H9 (cell line): Measurements from ENCODE around the gene PXT1. TPM values are rescaled to one million over a fixed set of nuclear protein-coding genes. Genes with fewer than 3 reads are reported as not detected.

Source experiments
- DNase-seq: peaks from one replicate; pipeline ENCODE4 v3.0.0-alpha.2; 2017
- H2AFZ ChIP-seq: one replicate; pipeline ENCODE4 v1.6.1; 2013; ENCODE audit warnings: mild to moderate bottlenecking, low read length, control low read depth, moderate library complexity
- H2AK5ac ChIP-seq: 2 replicates; pipeline ENCODE4 v1.6.1; 2013; ENCODE audit warnings: low read length, control low read depth, mixed read lengths; ENCODE audit not compliant: insufficient read length
- H2BK120ac ChIP-seq: one replicate; pipeline ENCODE4 v1.6.1; 2013; ENCODE audit warnings: low read depth, mild to moderate bottlenecking, low read length, control low read depth, inconsistent platforms; ENCODE audit not compliant: poor library complexity, severe bottlenecking
- H2BK12ac ChIP-seq: 2 replicates; pipeline ENCODE4 v1.6.1; 2013; ENCODE audit warnings: low read length, control low read depth, mixed read lengths, low read depth; ENCODE audit not compliant: insufficient read length
- H2BK15ac ChIP-seq: 2 replicates; pipeline ENCODE4 v1.6.1; 2013; ENCODE audit warnings: low read depth, low read length, control low read depth
- H2BK20ac ChIP-seq: one replicate; pipeline ENCODE4 v1.6.1; 2013; ENCODE audit warnings: low read depth, mild to moderate bottlenecking, low read length, control low read depth, inconsistent platforms; ENCODE audit not compliant: poor library complexity, severe bottlenecking
- H2BK5ac ChIP-seq: 2 replicates; pipeline ENCODE4 v1.6.1; 2013; ENCODE audit warnings: low read length, control low read depth, mixed read lengths; ENCODE audit not compliant: insufficient read length
- H3K14ac ChIP-seq: 2 replicates; pipeline ENCODE4 v1.6.1; 2013; ENCODE audit warnings: low read length, control low read depth; ENCODE audit not compliant: insufficient read depth
- H3K18ac ChIP-seq: 2 replicates; pipeline ENCODE4 v1.6.1; 2013; ENCODE audit warnings: low read depth, mild to moderate bottlenecking, mixed read lengths, low read length, control low read depth; ENCODE audit not compliant: insufficient read length
- H3K23ac ChIP-seq: 2 replicates; pipeline ENCODE4 v1.6.1; 2013; ENCODE audit warnings: low read length, control low read depth, mixed read lengths, low read depth; ENCODE audit not compliant: insufficient read length
- H3K23me2 ChIP-seq: 2 replicates; pipeline ENCODE4 v1.6.1; 2013; ENCODE audit warnings: low read depth, mild to moderate bottlenecking, mixed read lengths, low read length, control low read depth; ENCODE audit not compliant: insufficient read length, poor library complexity, severe bottlenecking
- H3K27ac ChIP-seq: 2 replicates; pipeline ENCODE4 v1.5.1; 2013; ENCODE audit warnings: low read length, control low read depth, mixed read lengths, low read depth; ENCODE audit not compliant: insufficient read length
- H3K27me3 ChIP-seq: 2 replicates; pipeline ENCODE4 v1.6.1; 2013; ENCODE audit warnings: low read length, control low read depth, inconsistent platforms; ENCODE audit not compliant: insufficient read depth
- H3K4ac ChIP-seq: 2 replicates; pipeline ENCODE4 v1.6.1; 2013; ENCODE audit warnings: low read depth, mild to moderate bottlenecking, control low read depth, inconsistent platforms, low read length, moderate library complexity
- H3K4me1 ChIP-seq: 2 replicates; pipeline ENCODE4 v1.6.1; 2013; ENCODE audit warnings: low read length, control low read depth, inconsistent platforms; ENCODE audit not compliant: insufficient read depth
- H3K4me2 ChIP-seq: 2 replicates; pipeline ENCODE4 v1.6.1; 2013; ENCODE audit warnings: low read length, control low read depth, mixed read lengths; ENCODE audit not compliant: insufficient read length, insufficient read depth
- H3K56ac ChIP-seq: 2 replicates; pipeline ENCODE4 v1.6.1; 2013; ENCODE audit warnings: low read depth, mild to moderate bottlenecking, mixed read lengths, low read length, control low read depth; ENCODE audit not compliant: insufficient read length
- H3K79me1 ChIP-seq: 2 replicates; pipeline ENCODE4 v1.6.1; 2013; ENCODE audit warnings: low read depth, mild to moderate bottlenecking, moderate library complexity, low read length, control low read depth, inconsistent platforms; ENCODE audit not compliant: insufficient read depth, poor library complexity, severe bottlenecking
- H3K79me2 ChIP-seq: 2 replicates; pipeline ENCODE4 v1.6.1; 2013; ENCODE audit warnings: low read length, control low read depth, inconsistent platforms; ENCODE audit not compliant: insufficient read depth
- H3K9ac ChIP-seq: 2 replicates; pipeline ENCODE4 v1.6.1; 2013; ENCODE audit warnings: low read length, control low read depth, mixed read lengths; ENCODE audit not compliant: insufficient read length; ENCODE audit errors: extremely low read depth
- H3K9me3 ChIP-seq: one replicate; pipeline ENCODE4 v1.6.1; 2013; ENCODE audit warnings: low read depth, low read length, inconsistent platforms; ENCODE audit not compliant: control insufficient read depth
- H3T11ph ChIP-seq: one replicate; pipeline ENCODE4 v1.6.1; 2013; ENCODE audit warnings: mild to moderate bottlenecking, low read length, control low read depth, inconsistent platforms
- H4K20me1 ChIP-seq: one replicate; pipeline ENCODE4 v1.6.1; 2013; ENCODE audit not compliant: control insufficient read depth, insufficient read length, insufficient read depth
- H4K5ac ChIP-seq: 2 replicates; pipeline ENCODE4 v1.6.1; 2013; ENCODE audit warnings: low read depth, mild to moderate bottlenecking, mixed read lengths, low read length, control low read depth; ENCODE audit not compliant: insufficient read length
- H4K8ac ChIP-seq: replicated peaks from 2 replicates; pipeline ENCODE4 v1.6.1; 2013; ENCODE audit warnings: low read length, control low read depth, mixed read lengths, low read depth; ENCODE audit not compliant: insufficient read length
- H4K91ac ChIP-seq: 2 replicates; pipeline ENCODE4 v1.6.1; 2013; ENCODE audit warnings: low read depth, mild to moderate bottlenecking, moderate library complexity, mixed read lengths, low read length, control low read depth; ENCODE audit not compliant: insufficient read length
- H3K27ac Mint-ChIP-seq, 3 experiments: 2 replicates in 2 of 3; 3 replicates in 1 of 3; pipeline ENCODE4 v1.8.0; 2020 to 2021; ENCODE audit warnings: mixed read lengths in 3 of 3, mild to moderate bottlenecking in 1 of 3, moderate library complexity in 1 of 3
- H3K27me3 Mint-ChIP-seq: 2 replicates; pipeline ENCODE4 v1.8.0; 2021; ENCODE audit warnings: low read depth, mild to moderate bottlenecking, moderate library complexity, mixed read lengths
- H3K36me3 Mint-ChIP-seq, 3 experiments: 2 replicates in 2 of 3; 3 replicates in 1 of 3; pipeline ENCODE4 v1.8.0; 2020 to 2021; ENCODE audit warnings: low read depth in 3 of 3, mixed read lengths in 3 of 3; ENCODE audit not compliant: insufficient read depth in 1 of 3
- H3K4me1 Mint-ChIP-seq, 2 experiments: 2 replicates each; pipeline ENCODE4 v1.8.0; 2020; ENCODE audit warnings: mixed read lengths in 2 of 2
- H3K4me3 Mint-ChIP-seq, 2 experiments: 2 replicates in 1 of 2; 3 replicates in 1 of 2; pipeline ENCODE4 v1.8.0; 2020 to 2021; ENCODE audit warnings: mild to moderate bottlenecking in 2 of 2, mixed read lengths in 2 of 2, moderate library complexity in 1 of 2
- H3K9me3 Mint-ChIP-seq, 2 experiments: 2 replicates in 1 of 2; 3 replicates in 1 of 2; pipeline ENCODE4 v1.8.0; 2020; ENCODE audit warnings: mild to moderate bottlenecking in 2 of 2, mixed read lengths in 2 of 2, moderate library complexity in 1 of 2
- WGBS: extraction: QIAGEN DNeasy Blood & Tissue Kit; methylation state at CpG from one replicate; pipeline ENCODE4 v1.1.7; 2013; ENCODE audit warnings: missing lambda C conversion rate, low lambda C conversion rate, mixed read lengths; ENCODE audit not compliant: insufficient read length; ENCODE audit errors: extremely low coverage; 5-methylcytosine and 5-hydroxymethylcytosine counted together
- total RNA-seq: library from RNA; stranded (reverse); gene quantifications from 2 replicates; pipeline ENCODE4 v1.2.1, GENCODE V29; 2021
- TF ChIP-seq, protein P1 (sequence below): fragments of 200-600 bp; sonication (generic); conservative IDR thresholded peaks from 3 replicates; pipeline ENCODE4 v1.8.0; 2021; ENCODE audit warnings: antibody characterized with exemption, mild to moderate bottlenecking

Gene PXT1
- total RNA-seq, 1 experiment from 2014 or later: not detected

DNA sequence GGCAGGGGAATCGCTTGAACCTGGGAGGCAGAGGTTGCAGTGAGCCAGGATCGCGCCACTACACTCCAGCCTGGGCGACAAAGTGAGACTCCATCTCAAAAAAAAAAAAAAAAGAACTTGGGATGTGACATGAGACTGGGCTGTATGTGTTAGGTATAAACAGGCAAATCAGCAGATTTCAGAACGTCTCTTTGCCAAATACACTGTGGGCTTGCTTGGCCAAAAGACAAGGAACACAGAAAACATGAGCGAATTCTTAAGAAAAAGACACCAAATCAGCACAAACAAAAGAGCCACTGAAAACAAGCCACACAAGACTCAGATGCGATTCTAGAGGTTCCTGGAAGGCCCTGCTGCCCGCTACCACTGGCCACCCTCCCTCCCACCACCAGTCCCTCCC is 67.7 kb downstream of the PXT1 start:
- Histone ChIP-seq H4K20me1 (no peaks in the 10 kb centered on the region), H3K23ac (no peak overlapping the region), H3K79me2 (0 out of 2 replicates have a peak, but pooled peaks cover 2% of the 10 kb centered on the region), H3T11ph (no peak overlapping the region), H2AFZ (no peak overlapping the region), H2BK120ac (no peak overlapping the region), H2AK5ac (no peak overlapping the region), H3K9ac (no peak overlapping the region), H3K4ac (no peak overlapping the region), H2BK12ac (no peak overlapping the region), H4K91ac (no peak overlapping the region), H2BK15ac (no peak overlapping the region), H3K18ac (no peak overlapping the region), H3K23me2 (no peaks in the 10 kb centered on the region), H3K14ac (no peak overlapping the region), H3K56ac (no peak overlapping the region), H2BK5ac (no peak overlapping the region), H3K9me3 (no peaks in the 10 kb centered on the region), H3K4me1 (peaks cover 4% of the 10 kb centered on the region; the same call in 1 of the 2 replicates), H2BK20ac (no peak overlapping the region), H3K79me1 (no peaks in the 10 kb centered on the region), H3K4me2 (no peak overlapping the region), H4K8ac (no peak overlapping the region), H3K27me3 (no peaks in the 10 kb centered on the region), H3K27ac (no peak overlapping the region), H4K5ac (no peak overlapping the region)
- TF ChIP-seq, protein P1, sequence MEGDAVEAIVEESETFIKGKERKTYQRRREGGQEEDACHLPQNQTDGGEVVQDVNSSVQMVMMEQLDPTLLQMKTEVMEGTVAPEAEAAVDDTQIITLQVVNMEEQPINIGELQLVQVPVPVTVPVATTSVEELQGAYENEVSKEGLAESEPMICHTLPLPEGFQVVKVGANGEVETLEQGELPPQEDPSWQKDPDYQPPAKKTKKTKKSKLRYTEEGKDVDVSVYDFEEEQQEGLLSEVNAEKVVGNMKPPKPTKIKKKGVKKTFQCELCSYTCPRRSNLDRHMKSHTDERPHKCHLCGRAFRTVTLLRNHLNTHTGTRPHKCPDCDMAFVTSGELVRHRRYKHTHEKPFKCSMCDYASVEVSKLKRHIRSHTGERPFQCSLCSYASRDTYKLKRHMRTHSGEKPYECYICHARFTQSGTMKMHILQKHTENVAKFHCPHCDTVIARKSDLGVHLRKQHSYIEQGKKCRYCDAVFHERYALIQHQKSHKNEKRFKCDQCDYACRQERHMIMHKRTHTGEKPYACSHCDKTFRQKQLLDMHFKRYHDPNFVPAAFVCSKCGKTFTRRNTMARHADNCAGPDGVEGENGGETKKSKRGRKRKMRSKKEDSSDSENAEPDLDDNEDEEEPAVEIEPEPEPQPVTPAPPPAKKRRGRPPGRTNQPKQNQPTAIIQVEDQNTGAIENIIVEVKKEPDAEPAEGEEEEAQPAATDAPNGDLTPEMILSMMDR: no peak
- DNase-seq: peak; percentile 20
- no CpG with 5 or more reads among the region's 8 CpGs for WGBS
- peaks cover 24% of the 10 kb centered on the region in 2 experiments for H3K4me1 Mint-ChIP-seq
- H3K36me3 Mint-ChIP-seq: peaks cover 0 to 7% (median 0%) of the 10 kb centered on the region in 3 experiments; a peak in 2 of 7 replicates
- H3K27ac Mint-ChIP-seq: no peak overlapping the region
- H3K4me3 Mint-ChIP-seq: no peak overlapping the region
- peaks cover 7% of the 10 kb centered on the region for H3K27me3 Mint-ChIP-seq
- H3K9me3 Mint-ChIP-seq: peaks cover 0 to 4% of the 10 kb centered on the region in 2 experiments; a peak in 2 of 5 replicates
